Neural progenitor cell (in vitro differentiated cells): Measurements from ENCODE around the gene DGKD.

ENCODE experiments used
- EZH2phosphoT487 ChIP-seq: fragments of 200-600 bp; sonication (generic); IDR thresholded peaks from 2 replicates; pipeline ENCODE4 v1.6.1; 2017; ENCODE audit warnings: antibody characterized with exemption
- TF ChIP-seq, protein P1 (sequence below): fragments of 200-600 bp; sonication (generic); IDR thresholded peaks from 2 replicates; pipeline ENCODE4 v1.5.1; 2017; ENCODE audit warnings: antibody characterized with exemption, mild to moderate bottlenecking

DNA sequence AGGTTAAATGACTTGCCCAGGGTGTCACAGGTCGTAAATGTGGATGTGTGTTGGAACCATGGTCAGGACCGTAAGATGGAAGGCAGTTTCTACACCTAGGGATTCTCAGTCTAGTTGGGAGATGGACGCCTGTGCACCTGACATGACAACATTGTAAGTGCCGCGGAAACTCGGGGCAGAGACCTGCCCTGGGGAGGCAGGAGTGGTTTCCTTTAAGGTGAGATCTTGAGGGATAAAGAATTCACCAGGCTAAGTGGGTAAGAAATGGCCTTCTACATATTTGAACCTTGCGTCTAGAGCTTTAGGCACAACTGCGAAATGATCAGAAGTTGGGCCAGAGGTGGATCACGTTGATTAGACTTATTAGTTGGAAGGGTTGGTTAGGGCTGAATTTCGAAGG is 1.6 kb downstream of the DGKD start:
- TF ChIP-seq, protein P1, sequence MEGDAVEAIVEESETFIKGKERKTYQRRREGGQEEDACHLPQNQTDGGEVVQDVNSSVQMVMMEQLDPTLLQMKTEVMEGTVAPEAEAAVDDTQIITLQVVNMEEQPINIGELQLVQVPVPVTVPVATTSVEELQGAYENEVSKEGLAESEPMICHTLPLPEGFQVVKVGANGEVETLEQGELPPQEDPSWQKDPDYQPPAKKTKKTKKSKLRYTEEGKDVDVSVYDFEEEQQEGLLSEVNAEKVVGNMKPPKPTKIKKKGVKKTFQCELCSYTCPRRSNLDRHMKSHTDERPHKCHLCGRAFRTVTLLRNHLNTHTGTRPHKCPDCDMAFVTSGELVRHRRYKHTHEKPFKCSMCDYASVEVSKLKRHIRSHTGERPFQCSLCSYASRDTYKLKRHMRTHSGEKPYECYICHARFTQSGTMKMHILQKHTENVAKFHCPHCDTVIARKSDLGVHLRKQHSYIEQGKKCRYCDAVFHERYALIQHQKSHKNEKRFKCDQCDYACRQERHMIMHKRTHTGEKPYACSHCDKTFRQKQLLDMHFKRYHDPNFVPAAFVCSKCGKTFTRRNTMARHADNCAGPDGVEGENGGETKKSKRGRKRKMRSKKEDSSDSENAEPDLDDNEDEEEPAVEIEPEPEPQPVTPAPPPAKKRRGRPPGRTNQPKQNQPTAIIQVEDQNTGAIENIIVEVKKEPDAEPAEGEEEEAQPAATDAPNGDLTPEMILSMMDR, result no peak
- no peak for TF ChIP-seq EZH2phosphoT487
